Activated naive CD4-positive, alpha-beta T cell treated with anti-CD3 and anti-CD28 coated beads, Interleukin-2, amount 50 U/mL, for 16 hours (primary cell): Measurements from ENCODE around the gene MRNIP.
"Not testable (repeated sequence)": the region's sequence is repeated elsewhere in the genome, so short reads cannot be mapped to it uniquely, and the experiment has no call there.

ENCODE experiments used
- DNase-seq: peaks from one replicate; pipeline ENCODE4 v3.0.0-alpha.2; 2020

The MRNIP gene

GRCh38 chr5:179887802-179888201 is 29.2 kb upstream of the MRNIP start:
- no peak for DNase-seq

- DNase-seq: no peak
Measured at GRCh38 chr5:179887095-179887494, 28.5 kb upstream of the MRNIP start.

- no peak for DNase-seq
Measured at GRCh38 chr5:179886190-179886911, 27.7 kb upstream of the MRNIP start.

DNA sequence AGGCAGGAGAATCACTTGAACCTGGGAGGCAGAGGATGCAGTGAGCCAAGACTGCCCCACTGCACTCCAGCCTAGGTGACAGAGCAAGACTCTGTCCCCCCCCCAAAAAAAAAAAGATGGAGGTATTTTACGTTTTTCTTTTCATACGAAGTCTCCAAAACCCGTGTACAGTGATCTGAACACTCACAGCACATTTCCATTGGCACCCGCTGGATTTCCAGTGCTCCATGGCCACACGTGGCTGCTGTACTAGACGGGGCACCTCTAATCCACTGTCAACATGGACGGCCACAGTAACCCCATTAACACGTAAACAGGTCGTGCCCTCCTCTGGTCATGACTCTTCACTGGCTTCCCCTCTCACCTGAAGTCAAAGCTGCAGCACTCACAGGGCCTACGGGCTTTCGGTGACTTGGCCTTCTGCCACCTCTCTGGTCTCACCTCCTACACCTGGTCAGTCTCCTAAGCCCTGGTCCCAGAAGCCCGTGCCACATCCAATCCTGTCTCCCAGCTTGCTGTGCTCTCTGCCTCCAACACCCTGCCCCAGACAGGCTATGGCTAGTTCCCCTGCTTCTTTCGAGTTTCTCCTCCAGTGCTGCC is 27.0 kb upstream of the MRNIP start:
- DNase-seq: no peak

DNA sequence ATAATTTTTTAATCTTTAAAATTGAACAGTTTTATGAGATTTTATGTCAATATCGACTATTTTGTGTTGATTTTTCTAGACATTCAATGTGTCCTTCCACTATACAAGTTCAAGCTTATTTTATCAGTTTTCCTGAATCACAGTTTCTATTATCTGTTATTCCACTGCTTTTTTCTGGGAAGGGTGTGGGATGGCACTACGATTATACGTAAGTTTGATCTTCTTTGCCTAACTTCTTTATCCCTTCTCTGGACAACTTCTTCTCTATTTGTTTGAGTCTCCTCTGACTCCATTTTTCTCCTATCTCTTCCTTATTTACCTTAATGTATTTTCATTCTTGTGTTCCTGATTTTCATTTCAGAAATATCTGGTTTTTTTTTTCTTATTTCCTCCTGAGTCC is 24.5 kb upstream of the MRNIP start:
- no peak for DNase-seq

DNA sequence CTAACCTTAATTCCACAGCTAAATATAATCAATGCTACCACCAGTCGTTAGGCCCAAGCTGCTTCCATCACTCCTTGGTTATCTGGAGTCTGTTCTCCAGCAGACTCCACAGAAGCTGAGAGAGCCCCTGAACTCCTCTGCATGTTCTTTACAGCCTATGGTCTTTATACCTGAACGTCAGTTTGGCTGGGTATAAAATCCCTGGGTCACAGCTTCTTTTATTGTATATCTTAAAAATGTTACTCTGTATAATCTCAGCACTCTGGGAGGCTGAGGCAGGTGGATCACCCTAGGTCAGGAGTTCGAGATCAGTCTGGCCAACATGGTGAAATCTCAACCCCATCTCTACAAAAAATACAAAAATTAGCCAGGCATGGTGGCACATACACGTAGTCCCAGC is 23.7 kb upstream of the MRNIP start:
- no peak for DNase-seq

DNA sequence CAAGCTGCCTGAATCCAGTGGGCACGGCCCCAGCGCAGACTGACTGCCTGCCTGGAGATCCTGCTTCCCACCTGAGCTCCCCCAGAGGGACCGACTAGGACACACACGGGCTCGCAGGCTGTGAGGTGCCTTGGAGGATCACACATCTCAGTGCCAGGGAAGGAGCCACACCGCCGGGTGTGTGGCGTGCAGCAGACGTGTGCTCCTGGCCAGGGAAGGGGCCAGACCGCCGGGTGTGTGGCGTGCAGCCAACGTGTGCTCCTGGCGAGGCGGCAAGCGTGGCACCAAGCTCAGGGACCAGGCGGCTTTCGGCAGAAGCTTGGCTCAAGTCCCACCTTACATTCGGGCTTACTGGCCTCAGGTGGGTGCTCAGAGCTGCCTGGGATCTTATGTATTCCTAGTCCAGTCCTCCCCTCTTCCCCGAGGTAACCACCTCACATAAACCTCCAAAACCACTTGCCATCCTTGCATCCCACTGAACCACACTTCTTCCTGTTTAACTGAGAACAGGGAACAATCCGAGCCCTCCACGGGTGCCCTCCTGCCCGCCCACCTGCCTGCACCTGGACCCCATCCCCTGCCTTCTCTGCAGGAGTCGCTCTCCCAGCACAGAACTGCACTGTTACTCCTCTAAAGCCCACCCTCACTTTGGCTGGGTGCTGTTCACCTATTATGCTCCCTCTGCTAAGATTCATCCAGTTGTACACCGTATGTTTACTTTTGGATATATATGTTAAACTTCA is 22.4 kb upstream of the MRNIP start:
- no peak for DNase-seq

- no peak for DNase-seq
Measured at GRCh38 chr5:179880066-179880650, 21.5 kb upstream of the MRNIP start.

- no peak for DNase-seq
Measured at GRCh38 chr5:179879690-179880010, 21.0 kb upstream of the MRNIP start.

GRCh38 chr5:179879003-179879689 is 20.5 kb upstream of the MRNIP start:
- no peak for DNase-seq

GRCh38 chr5:179878222-179879002 is 19.8 kb upstream of the MRNIP start:
- no peak for DNase-seq

DNA sequence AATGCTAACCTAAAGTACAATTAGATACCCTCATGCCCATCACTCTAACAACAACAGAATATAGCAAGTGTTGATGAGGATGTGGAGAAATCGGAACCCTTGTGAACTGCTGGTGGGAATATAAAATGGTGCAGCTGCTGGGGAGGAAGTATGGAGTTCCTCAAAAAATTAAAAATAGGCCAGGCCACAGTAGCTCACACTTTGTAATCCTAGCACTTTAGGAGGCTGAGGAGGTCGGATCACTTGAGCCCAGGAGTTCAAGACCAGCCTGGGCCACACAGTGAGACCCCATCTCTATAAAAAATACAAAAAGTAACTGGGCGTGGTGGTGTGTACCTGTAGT is 18.0 kb upstream of the MRNIP start:
- DNase-seq: no peak

GRCh38 chr5:179875741-179876609 is 17.4 kb upstream of the MRNIP start:
- DNase-seq: no peak

DNA sequence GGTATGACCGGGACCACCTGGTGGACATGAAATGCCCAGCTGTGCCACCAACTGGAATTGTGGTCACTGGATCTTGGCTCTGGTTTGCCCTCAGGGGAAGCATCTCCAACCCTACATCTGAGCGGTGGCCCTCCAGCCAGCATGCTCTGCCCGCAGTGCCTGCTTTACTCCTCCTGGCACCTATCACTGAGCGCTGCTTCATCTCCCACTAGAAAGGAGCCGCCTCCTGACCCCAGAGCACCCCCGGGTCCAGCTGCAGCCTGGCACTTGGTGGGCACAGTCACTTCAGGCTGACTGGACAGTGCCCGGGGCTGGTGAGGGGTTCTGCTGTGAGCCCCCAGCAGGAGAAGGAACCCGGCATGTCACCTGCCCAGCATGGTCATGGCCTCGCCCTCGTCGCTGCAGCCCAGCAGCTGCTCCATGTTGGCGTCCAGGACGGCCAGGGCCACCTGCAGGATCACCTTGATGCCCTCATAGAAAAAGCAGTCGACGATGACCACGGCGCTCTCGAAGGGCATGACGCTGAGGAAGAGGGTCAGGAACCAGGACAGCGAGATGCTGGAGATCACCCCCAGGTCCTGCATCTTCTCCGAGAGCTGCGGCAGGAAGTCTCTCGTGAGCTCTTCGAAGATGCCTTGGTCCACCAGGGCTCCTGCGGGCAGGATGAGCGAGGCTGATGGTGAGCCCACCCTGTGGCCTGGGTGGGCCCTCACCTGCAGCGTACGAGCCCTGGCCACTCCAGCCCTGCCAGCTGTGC is 16.1 kb upstream of the MRNIP start:
- no peak for DNase-seq

DNA sequence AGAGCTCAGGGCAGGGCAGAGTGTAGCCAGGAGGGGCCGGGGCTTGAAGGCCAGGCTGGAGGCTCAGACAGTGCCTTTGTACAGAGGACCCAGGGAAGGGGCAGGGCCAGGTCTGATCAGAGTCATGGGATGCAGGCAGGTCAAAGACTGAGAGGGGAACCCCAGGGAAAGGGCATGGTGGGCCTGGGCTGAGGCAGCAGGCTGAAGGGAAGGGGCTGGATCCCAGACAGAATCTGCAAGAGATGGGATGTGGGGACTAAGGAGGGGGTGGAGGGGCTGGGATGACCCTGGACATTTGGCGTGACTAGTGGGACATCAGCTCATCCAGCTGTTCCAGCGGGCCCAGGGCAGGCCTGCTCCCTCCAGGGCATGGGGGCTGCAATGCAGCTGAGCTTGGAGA is 15.5 kb upstream of the MRNIP start:
- no peak for DNase-seq

- DNase-seq: no peak
Measured at GRCh38 chr5:179873588-179874110, 15.0 kb upstream of the MRNIP start.

DNA sequence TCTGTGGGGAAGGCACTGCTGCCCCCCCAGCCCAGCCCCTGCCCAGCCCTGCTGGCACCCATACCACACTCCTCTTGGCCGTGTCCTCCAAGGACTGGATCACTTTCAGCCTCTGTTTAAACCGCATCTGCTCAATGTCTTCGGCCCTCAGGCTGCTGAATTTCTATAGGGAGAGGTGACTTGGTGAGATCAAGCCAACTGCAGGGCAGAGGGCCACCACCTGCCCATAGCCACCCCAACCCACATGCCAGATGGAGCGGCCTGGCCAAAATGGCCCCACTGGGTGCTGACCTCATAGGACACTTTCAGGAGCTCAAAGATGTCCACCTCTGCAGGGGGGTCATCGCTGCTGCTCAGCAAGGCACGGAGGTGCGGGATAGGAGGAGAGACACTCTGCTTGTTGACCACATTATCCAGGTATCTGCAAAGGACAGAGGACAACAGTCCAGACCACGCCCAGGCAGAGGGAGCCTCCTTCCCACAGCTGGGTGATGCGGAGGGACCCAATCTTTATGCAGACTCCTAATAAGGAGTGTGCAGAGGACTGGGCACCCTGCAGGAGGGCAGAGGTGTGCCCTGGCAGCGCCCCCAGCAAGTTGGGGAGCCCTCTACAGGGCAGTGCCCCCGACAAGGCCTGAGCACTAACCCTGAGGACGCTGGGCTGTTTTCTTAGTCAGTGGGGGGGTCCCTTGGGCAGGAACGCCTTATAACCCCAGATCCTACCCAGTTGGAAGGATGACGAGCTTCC is 14.4 kb upstream of the MRNIP start:
- no peak for DNase-seq

DNA sequence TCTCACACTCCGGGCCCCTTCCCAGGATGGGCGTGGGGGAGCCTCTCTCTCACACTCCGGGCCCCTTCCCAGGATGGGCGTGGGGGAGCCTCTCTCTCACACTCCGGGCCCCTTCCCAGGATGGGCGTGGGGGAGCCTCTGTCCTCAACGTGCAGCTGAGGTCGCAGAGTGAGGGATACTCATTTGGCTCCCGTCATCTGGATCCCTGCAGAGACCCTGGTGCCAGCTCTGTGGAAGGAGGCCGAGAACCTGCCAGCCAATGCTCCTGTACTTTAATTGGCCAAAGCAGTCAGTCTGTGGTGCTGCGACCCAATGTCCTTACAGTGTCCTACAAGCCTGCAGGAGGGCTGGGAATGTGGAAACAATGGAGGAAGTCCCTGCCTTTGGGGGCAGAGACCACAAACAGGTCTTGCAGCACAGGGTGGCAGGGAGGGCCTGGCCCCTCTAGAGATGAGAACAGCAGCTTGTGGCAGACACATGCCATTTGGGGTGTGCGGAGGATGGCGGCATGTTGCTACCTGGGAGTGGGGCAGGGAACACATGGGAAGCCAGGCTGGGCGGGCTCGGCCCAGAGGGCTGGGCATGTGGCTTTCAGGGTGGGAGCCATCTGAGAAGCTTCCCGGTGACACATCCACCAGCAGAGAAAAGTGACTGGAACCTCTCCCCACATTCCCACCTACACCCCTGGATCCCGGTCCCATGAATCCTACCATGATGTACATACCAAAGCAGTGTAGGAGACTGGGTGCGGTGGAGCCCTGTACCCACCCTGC is 13.6 kb upstream of the MRNIP start:
- DNase-seq: no peak

GRCh38 chr5:179871533-179871932 is 12.9 kb upstream of the MRNIP start:
- DNase-seq: not testable (repeated sequence)
